Measurements from ENCODE around the gene SEC23A. TPM values are rescaled to one million over a fixed set of nuclear protein-coding genes. Genes with fewer than 3 reads are reported as not detected.
"Not testable (repeated sequence)": the region's sequence is repeated elsewhere in the genome, so short reads cannot be mapped to it uniquely, and the experiment has no call there.

The SEC23A gene
- total RNA-seq, 1 donor from 2014 or later = 59.2 TPM

GRCh38 chr14:39138440-39138839 lies 35.4 kb upstream of the SEC23A start:
- H3K4me3 Mint-ChIP-seq (ENCODE audit: unreplicated experiment) = no peak overlapping the region
- no peaks in the 10 kb centered on the region for H3K4me1 Mint-ChIP-seq (ENCODE audit: low read depth, unreplicated experiment)
- H3K9me3 Mint-ChIP-seq (ENCODE audit: unreplicated experiment) = peaks cover 6% of the 10 kb centered on the region
- H3K27ac Mint-ChIP-seq (ENCODE audit: unreplicated experiment) = no peak overlapping the region
- peaks cover 8% of the 10 kb centered on the region for H3K36me3 Mint-ChIP-seq (ENCODE audit: unreplicated experiment)
- peaks cover 2% of the 10 kb centered on the region for H3K27me3 Mint-ChIP-seq (ENCODE audit: unreplicated experiment)
- DNase-seq = no peak
- no peak for TF ChIP-seq CTCF (IDR thresholded peaks at IDR 0.05; ENCODE audit: partially characterized antibody, unreplicated experiment)

- not testable (repeated sequence) for H3K36me3 Mint-ChIP-seq (ENCODE audit: unreplicated experiment); H3K27ac Mint-ChIP-seq (ENCODE audit: unreplicated experiment); H3K27me3 Mint-ChIP-seq (ENCODE audit: unreplicated experiment)
Observed at GRCh38 chr14:39137835-39138234, 34.8 kb upstream of the SEC23A start.

GRCh38 chr14:39122330-39123138 lies 19.5 kb upstream of the SEC23A start:
- TF ChIP-seq CTCF (IDR thresholded peaks at IDR 0.05; ENCODE audit: partially characterized antibody, unreplicated experiment) = no peak
- Mint-ChIP-seq H3K27me3 (ENCODE audit: unreplicated experiment) (no peaks in the 10 kb centered on the region), H3K36me3 (ENCODE audit: unreplicated experiment) (no peaks in the 10 kb centered on the region), H3K27ac (ENCODE audit: unreplicated experiment) (no peak overlapping the region), H3K4me1 (ENCODE audit: low read depth, unreplicated experiment) (no peaks in the 10 kb centered on the region), H3K9me3 (ENCODE audit: unreplicated experiment) (no peaks in the 10 kb centered on the region), H3K4me3 (ENCODE audit: unreplicated experiment) (no peak overlapping the region)
- no peak for DNase-seq

More at GRCh38 chr14:39137835-39138234, 34.8 kb upstream of the SEC23A start:
- not testable (repeated sequence) for H3K4me3 Mint-ChIP-seq (ENCODE audit: unreplicated experiment); H3K9me3 Mint-ChIP-seq (ENCODE audit: unreplicated experiment); DNase-seq; H3K4me1 Mint-ChIP-seq (ENCODE audit: low read depth, unreplicated experiment)

GRCh38 chr14:39114073-39114838 lies 11.2 kb upstream of the SEC23A start, which contains the start of gene GEMIN2:
TSS of gene GEMIN2 (plus strand) at chr14:39114323. CDS start at chr14:39114339, 16 bp downstream.
- Mint-ChIP-seq H3K4me3 (ENCODE audit: unreplicated experiment) (peak within 1 kb of the TSS; percentile 94), H3K4me1 (ENCODE audit: low read depth, unreplicated experiment) (no peaks in the 10 kb centered on the region), H3K27me3 (ENCODE audit: unreplicated experiment) (peaks cover 2% of the 10 kb centered on the region), H3K9me3 (ENCODE audit: unreplicated experiment) (no peaks in the 10 kb centered on the region), H3K27ac (ENCODE audit: unreplicated experiment) (peak within 1 kb of the TSS; percentile 85), H3K36me3 (ENCODE audit: unreplicated experiment) (no peaks in the 10 kb centered on the region)
- peak; percentile 93 for DNase-seq
- no peak for TF ChIP-seq CTCF (IDR thresholded peaks at IDR 0.05; ENCODE audit: partially characterized antibody, unreplicated experiment)

GRCh38 chr14:39113685-39114072 lies 10.6 kb upstream of the SEC23A start:
- H3K4me3 Mint-ChIP-seq (ENCODE audit: unreplicated experiment) = peak overlapping the region; percentile 94
- H3K4me1 Mint-ChIP-seq (ENCODE audit: low read depth, unreplicated experiment) = no peaks in the 10 kb centered on the region
- peak overlapping the region; percentile 12 for H3K27ac Mint-ChIP-seq (ENCODE audit: unreplicated experiment)
- TF ChIP-seq CTCF (IDR thresholded peaks at IDR 0.05; ENCODE audit: partially characterized antibody, unreplicated experiment) = no peak
- peaks cover 2% of the 10 kb centered on the region for H3K27me3 Mint-ChIP-seq (ENCODE audit: unreplicated experiment)
- no peaks in the 10 kb centered on the region for H3K36me3 Mint-ChIP-seq (ENCODE audit: unreplicated experiment)
- no peak for DNase-seq
- no peaks in the 10 kb centered on the region for H3K9me3 Mint-ChIP-seq (ENCODE audit: unreplicated experiment)
